ENCODE measurements around the gene MB. TPM values are rescaled to one million over a fixed set of nuclear protein-coding genes. Genes with fewer than 3 reads are reported as not detected.

MB gene
- total RNA-seq, 1 experiment from 2014 or later: 1.5 TPM

DNA sequence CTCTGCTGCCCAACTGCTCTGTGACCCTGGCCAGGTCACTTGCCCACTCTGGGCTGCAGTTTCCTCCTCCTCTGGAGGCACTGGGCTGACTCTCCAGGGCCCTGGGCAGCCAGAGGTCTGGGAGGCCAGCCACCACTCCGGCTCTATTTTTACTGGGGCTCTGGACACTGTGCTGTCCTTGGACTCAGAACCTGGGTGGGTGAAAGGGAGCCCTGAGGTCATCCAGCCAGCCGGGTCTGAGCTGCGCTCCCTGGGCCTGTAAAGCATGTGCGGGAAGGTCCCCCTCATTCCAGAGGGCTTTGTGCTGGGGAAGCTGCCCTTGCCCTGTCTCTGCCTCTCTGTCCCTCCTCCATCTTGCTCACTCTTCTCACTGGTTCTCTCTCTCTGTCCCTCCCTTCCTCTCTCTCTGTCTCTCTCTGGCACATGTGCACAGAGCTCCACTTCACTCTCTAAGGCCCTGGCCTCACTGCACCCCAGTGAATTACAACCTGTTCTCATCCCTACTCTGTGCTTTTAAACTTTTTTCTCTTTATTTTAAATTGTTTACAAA, 24.6 kb downstream of the MB start:
- ChIA-PET POLR2A (no interaction called here), CTCF (no interaction called here), RAD21 (ENCODE audit: low non-redundant PET in 1 of 2, low total read pairs in 2 of 2, uncharacterized antibody in 2 of 2, unreplicated experiment in 2 of 2) (no interaction called here)
- Histone ChIP-seq H2AFZ (ENCODE audit: low read depth, low read length, poor library complexity, severe bottlenecking) (no peak overlapping the region), H3K27me3 (ENCODE audit: insufficient read depth, low read length) (no peaks in the 10 kb centered on the region), H3K36me3 (ENCODE audit: control insufficient read depth in 1 of 2, insufficient read depth in 2 of 2, low read length in 2 of 2) (no peaks in the 10 kb centered on the region), H4K20me1 (ENCODE audit: insufficient read depth) (no peaks in the 10 kb centered on the region), H3K79me2 (ENCODE audit: insufficient read depth, low read length) (no peaks in the 10 kb centered on the region), H3K4me1 (ENCODE audit: control insufficient read depth in 1 of 2, insufficient read depth in 2 of 2, low read length in 2 of 2) (peaks cover 33 to 43% of the 10 kb centered on the region in 2 experiments), H3K9me3 (ENCODE audit: control insufficient read depth in 1 of 2, insufficient read depth in 1 of 2, low read depth in 1 of 2, low read length in 2 of 2) (no peaks in the 10 kb centered on the region), H3K9ac (ENCODE audit: low read length) (no peak overlapping the region), H3K4me2 (ENCODE audit: low read length) (no peak overlapping the region), H3K27ac (ENCODE audit: low read depth, low read length) (no peak overlapping the region; the same call in 1 of the 2 replicates), H3K9me2 (ENCODE audit: insufficient read depth) (no peaks in the 10 kb centered on the region), H3K4me3 (replicated peaks in 1 of 2; ENCODE audit: low read depth in 1 of 2, low read length in 2 of 2) (no peak overlapping the region)
- intact Hi-C loops (cut with micrococcal nuclease): no loop called here
- BruUV-seq (replicated peaks): no TSS peak
- TF ChIP-seq, protein P1, sequence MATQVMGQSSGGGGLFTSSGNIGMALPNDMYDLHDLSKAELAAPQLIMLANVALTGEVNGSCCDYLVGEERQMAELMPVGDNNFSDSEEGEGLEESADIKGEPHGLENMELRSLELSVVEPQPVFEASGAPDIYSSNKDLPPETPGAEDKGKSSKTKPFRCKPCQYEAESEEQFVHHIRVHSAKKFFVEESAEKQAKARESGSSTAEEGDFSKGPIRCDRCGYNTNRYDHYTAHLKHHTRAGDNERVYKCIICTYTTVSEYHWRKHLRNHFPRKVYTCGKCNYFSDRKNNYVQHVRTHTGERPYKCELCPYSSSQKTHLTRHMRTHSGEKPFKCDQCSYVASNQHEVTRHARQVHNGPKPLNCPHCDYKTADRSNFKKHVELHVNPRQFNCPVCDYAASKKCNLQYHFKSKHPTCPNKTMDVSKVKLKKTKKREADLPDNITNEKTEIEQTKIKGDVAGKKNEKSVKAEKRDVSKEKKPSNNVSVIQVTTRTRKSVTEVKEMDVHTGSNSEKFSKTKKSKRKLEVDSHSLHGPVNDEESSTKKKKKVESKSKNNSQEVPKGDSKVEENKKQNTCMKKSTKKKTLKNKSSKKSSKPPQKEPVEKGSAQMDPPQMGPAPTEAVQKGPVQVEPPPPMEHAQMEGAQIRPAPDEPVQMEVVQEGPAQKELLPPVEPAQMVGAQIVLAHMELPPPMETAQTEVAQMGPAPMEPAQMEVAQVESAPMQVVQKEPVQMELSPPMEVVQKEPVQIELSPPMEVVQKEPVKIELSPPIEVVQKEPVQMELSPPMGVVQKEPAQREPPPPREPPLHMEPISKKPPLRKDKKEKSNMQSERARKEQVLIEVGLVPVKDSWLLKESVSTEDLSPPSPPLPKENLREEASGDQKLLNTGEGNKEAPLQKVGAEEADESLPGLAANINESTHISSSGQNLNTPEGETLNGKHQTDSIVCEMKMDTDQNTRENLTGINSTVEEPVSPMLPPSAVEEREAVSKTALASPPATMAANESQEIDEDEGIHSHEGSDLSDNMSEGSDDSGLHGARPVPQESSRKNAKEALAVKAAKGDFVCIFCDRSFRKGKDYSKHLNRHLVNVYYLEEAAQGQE (IDR thresholded peaks at IDR 0.05; ENCODE audit: low read depth): no peak
- DNase-seq (ENCODE audit: low read depth, low spot score) (no peak), ATAC-seq (no peak)

DNA sequence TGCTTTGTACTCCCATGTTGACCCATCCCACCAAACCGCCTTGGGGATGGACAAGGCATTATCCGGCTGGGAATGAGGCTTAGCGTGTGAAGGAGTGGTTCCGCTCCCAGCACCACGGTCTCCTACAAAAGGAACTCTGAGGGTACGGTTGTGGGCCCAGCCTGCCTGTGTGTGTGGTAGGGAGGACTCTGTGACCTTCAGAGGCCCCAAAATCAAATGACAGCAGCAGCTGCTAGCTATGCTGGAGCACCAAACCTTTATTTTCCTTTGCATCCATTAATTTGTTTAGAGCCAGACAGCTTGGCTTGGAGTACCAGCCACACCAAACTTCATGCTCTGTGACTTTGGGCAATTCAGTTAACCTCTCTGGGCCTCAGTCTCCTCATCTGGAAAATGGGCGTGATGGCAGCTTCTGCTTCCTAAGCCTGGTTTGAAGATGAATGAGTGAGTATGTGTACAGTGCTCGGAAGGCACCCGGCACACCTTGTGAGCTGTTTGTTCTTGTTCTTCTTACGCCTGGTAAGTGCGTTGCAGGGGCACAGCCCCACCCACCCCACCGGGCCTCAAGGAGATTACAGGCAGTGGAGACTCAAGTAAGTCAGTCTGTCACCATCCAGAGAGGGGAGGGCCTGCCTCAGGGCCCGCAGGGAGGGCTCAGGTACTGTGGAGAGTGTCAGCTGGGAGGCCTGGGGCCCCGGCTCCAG, 25.3 kb downstream of the MB start:
- Histone ChIP-seq H3K9me2 (ENCODE audit: insufficient read depth) (no peaks in the 10 kb centered on the region), H3K4me2 (ENCODE audit: low read length) (no peak overlapping the region), H2AFZ (ENCODE audit: low read depth, low read length, poor library complexity, severe bottlenecking) (no peak overlapping the region), H3K79me2 (ENCODE audit: insufficient read depth, low read length) (no peaks in the 10 kb centered on the region), H4K20me1 (ENCODE audit: insufficient read depth) (no peaks in the 10 kb centered on the region), H3K36me3 (ENCODE audit: control insufficient read depth in 1 of 2, insufficient read depth in 2 of 2, low read length in 2 of 2) (no peaks in the 10 kb centered on the region), H3K4me3 (replicated peaks in 1 of 2; ENCODE audit: low read depth in 1 of 2, low read length in 2 of 2) (no peak overlapping the region), H3K27ac (ENCODE audit: low read depth, low read length) (no peak overlapping the region), H3K27me3 (ENCODE audit: insufficient read depth, low read length) (no peaks in the 10 kb centered on the region), H3K9me3 (ENCODE audit: control insufficient read depth in 1 of 2, insufficient read depth in 1 of 2, low read depth in 1 of 2, low read length in 2 of 2) (no peaks in the 10 kb centered on the region), H3K4me1 (ENCODE audit: control insufficient read depth in 1 of 2, insufficient read depth in 2 of 2, low read length in 2 of 2) (peaks cover 33 to 49% of the 10 kb centered on the region in 2 experiments), H3K9ac (ENCODE audit: low read length) (no peak overlapping the region)
- ChIA-PET CTCF (no interaction called here), POLR2A (no interaction called here), RAD21 (ENCODE audit: low non-redundant PET in 1 of 2, low total read pairs in 2 of 2, uncharacterized antibody in 2 of 2, unreplicated experiment in 2 of 2) (no interaction called here)
- DNase-seq (ENCODE audit: low read depth, low spot score) (no peak), ATAC-seq (no peak)
- intact Hi-C loops (cut with micrococcal nuclease): no loop called here
- BruUV-seq (replicated peaks): no TSS peak
- TF ChIP-seq FOSL1 (IDR thresholded peaks at IDR 0.05; ENCODE audit: low read depth): no peak
- TF ChIP-seq JUND (IDR thresholded peaks at IDR 0.05): no peak
- TF ChIP-seq ZNF274 (IDR thresholded peaks at IDR 0.05; ENCODE audit: low read depth, low read length): no peak
- no peak for TF ChIP-seq RAD21 (IDR thresholded peaks at IDR 0.05; ENCODE audit: low read depth)
- no peak for TF ChIP-seq POLR2A (IDR thresholded peaks at IDR 0.05; ENCODE audit: borderline replicate concordance, extremely low read depth, insufficient read depth, insufficient read length)
- TF ChIP-seq MAX (IDR thresholded peaks at IDR 0.05): no peak
- TF ChIP-seq SRF (IDR thresholded peaks at IDR 0.05; ENCODE audit: low read depth): no peak
- TF ChIP-seq SP1 (IDR thresholded peaks at IDR 0.05; ENCODE audit: low read depth): no peak
- no peak for TF ChIP-seq ZFX (IDR thresholded peaks at IDR 0.05)
- TF ChIP-seq CBX3 (IDR thresholded peaks at IDR 0.05; ENCODE audit: low read depth): no peak
- no peak for TF ChIP-seq YY1 (IDR thresholded peaks at IDR 0.05; ENCODE audit: extremely low read depth, insufficient replicate concordance, low read depth, low read length)
- no peak for TF ChIP-seq EZH2 (IDR thresholded peaks at IDR 0.05)
- TF ChIP-seq ELF1 (IDR thresholded peaks at IDR 0.05; ENCODE audit: borderline replicate concordance, low read depth): no peak
- no peak for TF ChIP-seq EZH2phosphoT487 (IDR thresholded peaks at IDR 0.05; ENCODE audit: borderline replicate concordance)
- TF ChIP-seq, protein P2, sequence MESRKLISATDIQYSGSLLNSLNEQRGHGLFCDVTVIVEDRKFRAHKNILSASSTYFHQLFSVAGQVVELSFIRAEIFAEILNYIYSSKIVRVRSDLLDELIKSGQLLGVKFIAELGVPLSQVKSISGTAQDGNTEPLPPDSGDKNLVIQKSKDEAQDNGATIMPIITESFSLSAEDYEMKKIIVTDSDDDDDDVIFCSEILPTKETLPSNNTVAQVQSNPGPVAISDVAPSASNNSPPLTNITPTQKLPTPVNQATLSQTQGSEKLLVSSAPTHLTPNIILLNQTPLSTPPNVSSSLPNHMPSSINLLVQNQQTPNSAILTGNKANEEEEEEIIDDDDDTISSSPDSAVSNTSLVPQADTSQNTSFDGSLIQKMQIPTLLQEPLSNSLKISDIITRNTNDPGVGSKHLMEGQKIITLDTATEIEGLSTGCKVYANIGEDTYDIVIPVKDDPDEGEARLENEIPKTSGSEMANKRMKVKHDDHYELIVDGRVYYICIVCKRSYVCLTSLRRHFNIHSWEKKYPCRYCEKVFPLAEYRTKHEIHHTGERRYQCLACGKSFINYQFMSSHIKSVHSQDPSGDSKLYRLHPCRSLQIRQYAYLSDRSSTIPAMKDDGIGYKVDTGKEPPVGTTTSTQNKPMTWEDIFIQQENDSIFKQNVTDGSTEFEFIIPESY (IDR thresholded peaks at IDR 0.05; ENCODE audit: extremely low read depth, insufficient replicate concordance, low read length): no peak
